Left forelimb (tissue), 1 donor: ENCODE results near the gene CERS4.
"Not testable (repeated sequence)": the region's sequence is repeated elsewhere in the genome, so short reads cannot be mapped to it uniquely, and the experiment has no call there.

Source experiments
- DNase-seq: peaks from one replicate; pipeline ENCODE4 v3.0.0-alpha.2; 2018; ENCODE audit warnings: low spot score

Gene CERS4

DNA sequence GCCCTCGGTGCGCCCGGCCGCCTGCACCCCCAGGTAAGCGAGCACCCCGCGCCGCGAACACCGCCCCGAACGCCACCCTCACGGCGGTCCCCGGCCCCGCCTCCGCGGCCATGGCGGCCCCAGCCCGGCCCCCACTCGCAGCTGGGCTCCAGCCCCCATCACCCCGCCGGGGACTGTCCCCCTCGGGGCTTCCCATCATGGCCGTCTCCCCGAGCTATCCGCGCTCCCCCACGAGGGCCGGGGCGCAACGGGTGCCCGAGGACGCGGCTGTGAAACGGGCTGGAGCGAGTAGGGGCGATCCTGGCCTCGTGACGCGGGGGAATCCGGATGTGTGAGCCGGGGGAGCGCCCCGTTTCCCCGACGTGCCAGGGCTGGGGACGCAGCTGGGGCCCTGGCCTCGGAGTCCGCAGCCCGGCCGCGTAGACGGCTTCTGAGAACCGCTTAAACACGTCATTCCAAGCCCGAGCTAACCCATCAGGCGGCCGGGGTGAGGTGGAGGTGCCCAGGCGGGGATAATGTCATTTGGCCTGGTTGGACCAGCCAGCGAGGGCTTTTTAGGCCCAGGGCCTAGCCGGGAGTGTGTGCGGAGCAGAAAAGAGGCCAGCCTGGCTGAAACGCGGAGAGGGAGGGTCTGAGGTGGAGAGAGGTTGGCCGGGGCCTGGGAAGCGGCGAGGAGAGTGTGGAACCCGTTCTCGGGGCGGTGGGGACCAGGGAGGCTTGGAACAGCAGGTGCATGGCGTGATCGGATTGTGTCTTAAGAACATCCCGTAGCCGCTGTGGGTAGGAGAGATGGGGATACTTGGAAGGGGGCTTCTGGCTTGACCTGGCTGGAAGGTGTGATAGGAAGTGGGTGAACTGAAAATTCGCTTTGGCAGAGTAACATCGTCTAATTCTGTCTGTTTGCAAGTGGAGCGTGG lies 550 bp downstream of the CERS4 start:
- peak; percentile 73 for DNase-seq

DNA sequence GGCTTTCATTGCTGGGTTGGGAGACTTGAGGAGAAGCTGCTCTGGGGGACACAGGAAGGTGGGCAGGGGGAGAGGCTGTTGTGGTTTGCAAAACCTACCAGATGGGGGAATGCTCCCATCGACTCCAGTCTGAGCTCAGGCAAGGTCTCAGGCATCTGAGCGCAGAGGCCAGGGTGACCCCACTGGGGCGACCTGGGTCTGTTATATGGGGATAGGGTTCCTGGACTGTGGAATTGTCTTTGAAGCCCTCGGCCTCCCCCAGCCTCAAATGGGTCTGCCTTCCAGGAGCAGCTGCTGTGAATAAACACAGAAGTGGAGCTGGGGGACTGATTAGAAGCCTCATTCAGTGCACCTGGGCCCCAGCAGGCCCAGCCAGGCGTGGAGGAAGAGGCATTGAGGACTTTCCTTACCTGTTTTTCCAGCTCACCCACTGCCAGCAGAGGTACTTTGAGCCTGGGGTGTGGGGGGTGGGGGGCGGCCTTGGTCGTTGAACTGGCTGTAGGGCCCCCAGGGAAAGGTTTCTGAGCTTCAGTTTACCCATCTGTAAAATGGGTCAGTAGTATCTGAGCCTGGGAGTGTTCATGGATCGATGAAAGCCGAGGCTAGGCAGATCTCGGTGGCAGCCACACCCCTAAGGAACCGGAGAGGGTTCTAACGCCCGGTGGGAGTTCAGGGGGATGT lies 1.4 kb downstream of the CERS4 start:
- DNase-seq, result no peak

DNA sequence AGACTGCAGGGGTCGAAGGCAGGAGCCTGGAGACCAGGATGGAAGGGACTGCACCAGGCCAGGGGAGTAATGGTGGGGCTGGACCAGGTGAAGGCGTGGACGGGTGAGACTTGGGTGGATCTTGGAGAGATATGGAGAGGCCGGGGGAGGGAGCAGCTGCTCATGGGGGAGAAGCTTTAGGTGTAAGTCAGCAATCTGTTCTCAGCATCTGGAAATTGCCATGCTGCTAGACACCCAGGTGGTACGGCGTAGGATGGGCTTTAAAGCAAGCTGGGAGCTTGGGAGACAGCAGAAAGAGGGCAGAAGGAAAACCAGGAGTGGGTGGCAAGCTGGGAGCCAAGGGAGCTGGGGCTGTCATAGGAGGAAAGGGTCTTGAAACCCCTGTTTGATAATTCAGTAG lies 3.0 kb downstream of the CERS4 start:
- no peak for DNase-seq

DNA sequence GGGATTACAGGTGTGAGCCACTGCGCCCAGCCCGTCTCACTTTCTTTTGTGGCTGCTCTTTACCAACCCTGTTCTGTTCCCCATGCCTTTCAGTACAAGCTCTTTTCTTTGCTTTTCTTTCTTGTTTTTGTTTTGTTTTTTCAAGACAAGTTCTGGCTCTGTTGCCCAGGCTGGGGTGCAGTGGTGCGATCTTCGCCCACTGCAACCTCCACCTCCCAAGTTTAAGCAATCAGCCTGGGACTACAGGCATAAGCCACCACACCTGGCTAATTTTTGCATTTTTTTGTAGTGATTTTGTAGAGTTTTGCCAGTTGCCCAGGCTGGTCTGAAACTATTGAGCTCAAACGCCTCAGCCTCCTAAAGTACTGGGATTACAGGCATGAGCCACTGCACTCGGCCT lies 3.7 kb downstream of the CERS4 start:
- no peak for DNase-seq

DNA sequence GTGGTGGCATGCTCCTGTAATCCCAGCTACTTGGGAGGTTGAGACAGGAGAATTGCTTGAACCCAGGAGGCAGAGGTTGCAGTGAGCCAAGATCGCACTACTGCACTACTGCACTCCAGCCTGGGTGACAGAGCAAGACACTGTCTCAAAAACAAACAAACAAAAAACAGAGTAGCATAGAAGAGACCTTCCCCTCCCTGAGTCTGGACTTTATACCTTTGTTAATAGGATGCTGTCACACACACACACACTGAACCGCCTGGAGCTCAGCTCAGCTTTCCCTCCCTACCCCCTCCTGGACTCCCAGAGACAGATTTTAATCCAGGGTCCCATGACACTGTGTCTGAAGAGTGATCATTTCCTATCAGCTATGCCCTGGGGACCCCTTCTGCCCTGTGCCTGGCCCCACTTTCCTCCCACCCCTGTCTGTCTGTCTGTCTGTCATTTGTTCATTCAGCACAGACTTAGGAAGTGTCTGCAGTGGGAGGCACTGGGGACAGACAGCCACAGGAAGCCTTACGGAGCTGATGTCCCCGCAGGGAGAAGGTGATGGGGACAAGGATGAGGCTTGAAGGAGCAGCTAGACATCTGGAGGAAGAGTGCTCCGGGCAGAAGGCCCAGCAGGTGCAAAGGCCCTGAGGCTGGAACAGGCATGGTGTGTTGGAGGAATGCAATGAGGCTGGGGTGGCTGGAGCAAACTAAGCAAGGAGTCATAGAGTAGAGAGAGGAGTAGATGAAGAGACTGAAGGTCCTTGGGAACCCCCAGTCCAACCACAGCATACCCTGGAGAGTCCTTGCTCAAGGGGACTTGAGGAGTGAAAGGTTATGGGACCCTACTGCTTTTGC lies 4.9 kb downstream of the CERS4 start:
- DNase-seq, result no peak

DNA sequence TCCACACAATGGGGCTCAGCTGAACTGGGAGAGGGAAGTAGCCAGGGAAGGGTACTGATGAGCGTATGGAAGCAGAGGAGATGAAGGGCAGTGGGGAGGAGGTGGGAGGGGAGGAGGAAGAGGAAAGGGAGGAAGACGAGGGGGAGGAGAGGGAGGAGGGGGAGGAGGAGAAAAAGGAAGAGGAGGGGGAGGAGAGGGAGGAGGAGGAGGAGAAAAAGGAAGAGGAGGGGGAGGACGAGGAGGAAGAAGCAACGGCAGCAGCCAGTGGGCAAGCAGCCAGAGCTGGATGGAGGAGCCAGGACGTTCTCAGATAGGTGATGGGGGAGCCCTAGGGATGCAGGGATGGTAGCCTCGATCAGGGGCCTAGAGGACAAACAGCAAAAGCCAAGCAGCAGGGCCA lies 5.6 kb downstream of the CERS4 start:
- DNase-seq, result no peak

DNA sequence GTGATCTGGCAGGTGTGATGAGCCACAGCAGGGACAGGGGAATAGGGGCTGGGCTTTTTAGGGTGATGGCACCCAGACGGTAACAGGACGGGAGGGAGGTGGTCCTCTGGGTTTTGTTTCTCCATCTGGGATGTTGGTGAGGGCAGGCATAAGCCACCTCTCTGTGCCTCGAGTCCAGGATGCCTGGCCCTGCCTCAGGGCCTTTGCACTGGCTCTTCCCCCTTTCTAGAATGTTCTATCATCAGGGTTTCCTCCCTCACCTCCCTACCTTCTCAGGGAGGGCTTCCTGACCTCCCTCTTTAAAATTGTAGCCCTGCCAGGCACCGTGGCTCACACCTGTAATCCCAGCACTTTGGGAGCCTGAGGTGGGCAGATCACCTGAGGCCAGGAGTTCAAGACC lies 6.6 kb downstream of the CERS4 start:
- DNase-seq, result no peak

DNA sequence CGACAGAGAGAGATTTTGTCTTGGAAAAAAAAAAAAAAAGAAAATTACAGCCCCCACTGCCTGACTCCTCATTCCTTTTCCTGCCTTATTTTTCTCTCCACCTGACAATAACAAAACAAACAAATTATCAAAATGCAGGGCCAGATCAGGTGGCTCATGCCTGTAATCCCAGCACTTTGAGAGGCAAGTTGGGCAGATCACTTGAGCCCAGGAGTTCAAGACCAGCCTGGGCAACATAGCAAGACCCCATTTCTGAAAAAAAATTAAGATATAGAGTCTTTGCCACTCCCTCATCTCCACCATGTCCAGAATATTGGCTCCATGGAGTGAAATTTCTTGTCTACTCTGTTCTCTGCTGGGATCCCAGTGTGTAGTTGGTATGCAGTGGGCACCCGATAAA lies 7.2 kb downstream of the CERS4 start:
- DNase-seq, result no peak

DNA sequence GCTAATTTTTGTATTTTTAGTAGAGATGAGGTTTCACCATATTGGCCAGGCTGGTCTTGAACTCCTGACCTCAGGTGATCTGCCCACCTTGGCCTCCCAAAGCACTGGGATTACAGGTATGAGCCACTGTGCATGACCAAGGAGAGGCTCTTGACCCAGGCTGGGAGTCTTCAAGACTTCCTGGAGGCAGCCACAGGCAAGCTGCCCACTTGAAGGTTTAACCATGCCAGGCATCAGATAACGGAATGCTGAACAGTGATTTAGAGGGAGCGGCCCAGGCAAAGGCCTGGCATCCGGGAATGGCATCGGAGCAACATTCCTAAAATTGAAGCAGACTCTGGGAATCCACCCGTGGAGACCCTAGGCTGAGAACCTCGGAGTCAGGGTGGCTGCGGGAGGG lies 9.0 kb downstream of the CERS4 start:
- DNase-seq, result not testable (repeated sequence)

DNA sequence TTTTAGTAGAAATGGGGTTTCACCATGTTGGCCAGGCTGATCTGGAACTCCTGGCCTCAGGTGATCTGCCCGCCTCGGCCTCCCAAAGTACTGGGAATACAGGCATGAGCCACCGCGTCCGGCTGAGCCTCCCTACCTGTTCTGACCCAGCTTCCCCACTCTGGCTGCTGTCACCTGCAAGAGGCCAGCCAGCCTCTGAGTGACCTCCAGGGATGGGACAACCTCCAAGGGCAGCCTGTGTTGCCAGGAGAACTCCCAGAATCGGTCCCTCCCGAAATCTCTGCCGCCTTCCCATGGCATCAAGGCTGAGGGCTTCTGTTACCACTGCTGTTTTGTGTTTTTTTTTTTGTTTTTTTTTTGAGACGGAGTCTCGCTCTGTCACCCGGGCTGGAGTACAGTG lies 11.3 kb downstream of the CERS4 start:
- no peak for DNase-seq

DNA sequence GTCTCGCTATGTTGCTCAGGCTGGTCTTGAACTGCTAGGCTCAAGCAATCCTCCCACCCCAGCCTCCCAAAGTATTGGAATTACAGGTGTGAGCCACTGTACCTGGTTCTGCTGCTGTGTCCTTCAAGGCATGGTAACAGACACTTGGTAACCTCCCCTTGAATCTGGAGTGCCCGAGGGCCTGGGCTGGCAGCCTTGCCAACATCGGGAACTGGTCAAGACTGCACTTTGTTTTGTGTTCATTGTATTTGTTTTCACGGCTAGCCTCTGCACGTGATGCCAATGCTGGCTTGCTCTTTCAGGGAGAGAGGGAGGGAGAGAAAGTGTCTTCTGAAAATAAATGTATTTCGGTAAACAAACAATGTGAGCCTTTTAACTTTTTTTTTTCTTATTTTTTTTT lies 12.0 kb downstream of the CERS4 start:
- DNase-seq, result no peak

DNA sequence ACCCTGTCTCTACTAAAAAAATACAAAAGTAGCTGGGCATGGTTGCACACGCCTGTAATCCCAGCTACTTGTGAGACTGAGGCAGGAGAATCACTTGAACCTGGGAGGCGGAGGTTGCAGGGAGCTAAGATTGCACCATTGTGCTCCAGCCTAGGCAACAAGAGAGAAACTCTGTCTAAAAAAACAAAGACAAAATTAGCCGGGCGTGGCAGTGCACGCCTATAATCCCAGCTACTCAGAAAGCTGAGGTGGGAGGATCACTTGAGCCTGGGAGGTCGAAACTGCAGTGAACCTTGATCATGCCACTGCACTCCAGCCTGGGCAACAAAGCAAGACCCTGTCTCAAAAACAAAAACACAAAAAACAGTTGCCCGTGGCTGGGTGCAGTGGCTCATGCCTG lies 14.3 kb downstream of the CERS4 start:
- not testable (repeated sequence) for DNase-seq

DNA sequence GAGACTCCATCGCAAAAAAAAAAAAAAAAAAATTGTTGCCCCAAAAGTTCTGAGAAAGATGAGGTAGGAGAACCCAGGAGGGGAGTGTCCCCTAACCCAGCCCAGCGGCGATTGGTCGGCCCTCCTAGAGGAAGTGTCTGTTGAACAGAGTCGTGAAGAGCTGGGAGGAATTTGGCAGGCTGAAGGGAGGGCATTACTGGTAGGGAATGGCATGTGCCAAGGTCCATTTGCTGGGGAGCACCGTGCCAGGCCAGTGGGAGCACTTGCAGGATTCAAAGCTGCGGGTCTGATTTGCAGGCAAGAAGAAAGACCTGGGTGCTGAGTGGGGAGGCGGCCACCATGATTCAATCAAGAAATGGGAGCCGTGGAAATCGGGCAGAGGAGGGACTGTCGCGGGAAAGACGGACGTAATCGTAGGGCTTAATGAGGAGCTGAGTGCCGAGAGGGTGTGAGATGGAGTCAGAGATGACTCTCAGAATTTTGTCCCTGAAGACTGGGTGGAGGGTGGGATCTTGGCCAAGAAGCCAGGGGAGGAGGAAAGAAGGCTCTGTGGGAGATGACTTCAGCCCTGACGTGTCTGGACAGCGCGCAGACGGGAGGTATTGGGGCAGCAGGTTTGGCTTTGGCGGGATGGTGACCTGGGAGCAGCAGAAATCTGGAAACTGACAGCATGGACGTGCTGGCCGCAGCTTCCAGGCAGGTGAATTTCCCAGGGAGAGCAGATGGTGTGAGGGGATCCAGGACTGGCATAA lies 15.4 kb downstream of the CERS4 start:
- no peak for DNase-seq

DNA sequence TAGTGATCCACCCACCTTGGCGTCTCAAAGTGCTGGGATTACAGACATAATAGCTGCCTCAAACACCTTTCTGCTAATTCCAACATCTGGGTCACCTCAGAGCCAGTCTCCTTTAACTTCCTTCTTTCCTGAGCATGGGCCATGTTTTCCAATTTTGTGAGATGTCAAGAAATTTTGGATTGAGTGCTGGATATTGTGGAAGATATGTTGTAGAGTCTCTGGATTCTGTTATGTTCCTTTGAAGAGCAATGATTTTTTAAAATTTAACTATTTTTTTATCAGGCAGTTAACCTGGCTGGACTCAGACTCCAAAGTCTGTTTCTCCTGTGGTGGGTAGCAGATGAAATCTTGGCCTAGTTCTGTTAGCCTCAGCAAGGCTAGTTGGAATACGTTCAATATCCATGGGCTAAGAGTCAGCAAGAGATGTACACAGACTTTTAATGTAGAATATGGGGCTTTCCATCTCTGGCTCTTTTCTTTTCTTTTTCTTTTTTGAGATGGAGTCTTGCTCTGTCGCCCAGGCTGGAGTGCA lies 22.0 kb downstream of the CERS4 start:
- DNase-seq, result no peak

DNA sequence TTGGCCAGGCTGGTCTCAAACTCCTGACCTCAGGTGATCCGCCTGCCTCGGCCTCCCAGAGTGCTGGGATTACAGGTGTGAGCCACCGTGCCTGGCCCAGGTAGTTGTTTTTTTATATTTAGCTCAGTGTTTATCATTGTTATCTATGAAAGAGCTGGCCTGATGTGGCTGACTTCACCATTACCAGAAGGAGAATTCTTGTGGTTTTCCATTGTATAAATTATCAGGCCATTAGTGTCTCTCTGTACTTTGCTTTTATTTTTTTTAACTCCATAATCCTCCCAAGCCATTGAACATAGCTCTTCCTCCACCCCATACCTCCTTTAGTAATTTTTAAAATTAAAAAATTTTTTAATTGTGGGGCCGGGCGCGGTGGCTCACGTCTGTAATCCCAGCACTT lies 24.2 kb downstream of the CERS4 start:
- DNase-seq, result no peak

DNA sequence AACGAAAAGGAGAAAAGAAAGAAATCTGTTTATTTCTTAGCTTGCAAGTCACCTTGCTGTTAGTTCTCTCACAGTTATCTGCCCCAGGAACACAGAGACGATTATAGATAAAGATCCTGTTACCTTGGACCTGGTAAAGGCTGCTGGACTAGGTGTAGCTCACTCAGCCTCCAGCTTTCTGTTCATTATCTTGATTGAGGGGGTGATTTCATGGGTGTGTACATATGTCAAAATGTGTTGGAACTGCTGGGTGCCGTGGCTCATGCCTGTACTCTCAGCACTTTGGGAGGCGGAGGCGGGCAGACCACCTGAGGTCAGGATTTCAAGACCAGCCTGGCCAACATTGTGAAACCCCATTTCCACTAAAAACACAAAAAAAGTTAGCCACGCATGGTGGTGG lies 27.9 kb downstream of the CERS4 start:
- no peak for DNase-seq

DNA sequence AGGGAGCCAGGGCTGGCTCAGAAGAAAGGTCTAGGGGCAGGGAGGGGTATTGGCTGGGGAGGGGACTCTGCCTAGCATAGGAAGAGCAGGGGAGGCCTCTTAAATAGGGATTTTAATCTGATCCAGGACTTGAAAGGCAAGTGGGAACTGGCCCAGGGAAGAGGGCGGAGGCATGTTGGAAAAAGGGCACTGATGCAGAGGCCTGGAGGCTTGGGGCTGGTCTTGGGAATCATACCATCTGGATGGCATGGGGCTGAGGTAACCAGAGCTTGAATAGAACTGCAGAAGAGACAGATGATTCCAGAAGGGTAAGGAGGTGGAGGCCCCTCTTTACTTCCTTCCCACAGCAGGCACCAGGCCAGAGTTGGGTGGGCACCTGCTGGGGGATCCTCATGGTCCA lies 29.1 kb downstream of the CERS4 start:
- no peak for DNase-seq

DNA sequence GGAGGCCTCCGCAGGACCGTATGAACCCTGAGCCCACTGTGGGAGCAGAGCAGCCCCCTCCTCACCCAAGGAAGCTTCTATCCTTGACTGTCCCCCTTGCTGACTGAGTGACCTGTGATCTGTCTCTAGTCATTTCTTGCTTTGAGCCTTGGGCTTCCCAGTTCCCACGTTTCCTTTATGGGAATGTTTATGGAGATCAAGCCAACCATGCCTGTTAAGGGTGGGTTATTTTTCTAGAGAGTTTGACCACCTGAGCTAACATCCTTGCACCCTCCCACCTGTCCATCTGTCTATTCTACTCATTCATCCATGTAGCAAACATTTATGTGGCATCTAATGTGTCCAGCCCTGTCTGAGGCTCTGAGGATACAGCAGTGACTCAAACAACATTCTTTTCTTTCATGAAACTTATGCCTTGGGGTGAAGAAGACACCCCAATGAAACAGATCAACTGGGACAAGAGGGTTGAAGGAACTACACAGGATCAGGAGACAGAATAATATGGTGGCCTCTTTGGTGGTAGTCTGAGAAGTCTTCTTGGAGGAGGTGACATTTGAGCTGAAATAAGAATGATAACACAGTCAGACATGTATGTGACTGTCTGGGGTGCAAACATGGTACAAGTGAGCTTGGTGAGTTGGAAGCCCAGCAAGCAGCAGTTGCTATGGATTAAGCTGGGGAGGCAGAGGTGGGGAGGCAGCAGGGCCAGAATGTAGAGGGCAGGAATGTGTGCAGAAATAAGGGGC lies 30.5 kb downstream of the CERS4 start:
- no peak for DNase-seq

DNA sequence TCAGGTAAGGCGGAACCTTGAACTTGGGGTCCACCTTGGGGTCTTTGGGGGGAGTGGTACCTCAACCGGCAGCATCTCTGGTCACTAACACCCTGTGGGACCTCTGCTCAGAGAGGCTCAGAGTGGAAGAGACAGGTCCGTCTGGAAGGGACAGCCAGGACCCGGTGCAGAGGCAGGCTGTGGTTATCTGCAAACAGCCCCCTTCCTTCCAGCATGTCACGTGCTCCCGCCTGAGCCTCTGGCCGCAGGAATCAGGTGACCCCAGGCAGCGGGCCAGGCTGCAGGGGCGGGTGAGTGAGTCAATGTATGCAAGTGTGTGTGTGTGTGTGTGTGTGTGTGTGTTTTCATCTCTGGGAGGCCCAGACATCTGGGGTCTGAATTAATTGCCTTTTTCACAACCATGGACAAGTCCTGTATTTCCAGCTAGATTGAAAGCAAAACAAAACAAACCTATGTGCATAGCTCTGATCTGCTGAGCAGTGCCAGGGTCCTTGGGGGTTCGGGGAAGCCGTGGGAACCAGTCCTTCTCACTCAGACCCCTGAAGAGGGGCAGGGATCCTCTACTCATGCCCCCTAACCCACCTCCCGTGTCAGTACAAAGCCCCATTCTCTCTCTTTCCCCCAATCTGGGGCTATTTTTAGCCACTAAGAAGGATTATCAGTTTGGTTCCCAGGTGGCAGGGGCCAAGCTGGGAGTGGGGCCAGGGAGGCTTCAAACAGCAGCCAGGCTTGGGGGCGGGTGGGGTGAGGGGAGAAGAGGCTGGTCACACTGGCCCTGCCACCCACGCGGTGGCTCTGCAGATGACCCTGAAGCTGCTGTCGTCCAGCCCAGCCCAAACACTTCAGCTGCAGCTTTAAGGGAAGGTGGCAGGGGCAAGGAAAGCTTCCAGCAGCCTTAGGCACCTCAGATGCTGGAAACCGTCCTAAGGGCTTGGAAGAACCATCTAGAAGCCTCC lies 31.4 kb downstream of the CERS4 start:
- DNase-seq, result peak; percentile 84

DNA sequence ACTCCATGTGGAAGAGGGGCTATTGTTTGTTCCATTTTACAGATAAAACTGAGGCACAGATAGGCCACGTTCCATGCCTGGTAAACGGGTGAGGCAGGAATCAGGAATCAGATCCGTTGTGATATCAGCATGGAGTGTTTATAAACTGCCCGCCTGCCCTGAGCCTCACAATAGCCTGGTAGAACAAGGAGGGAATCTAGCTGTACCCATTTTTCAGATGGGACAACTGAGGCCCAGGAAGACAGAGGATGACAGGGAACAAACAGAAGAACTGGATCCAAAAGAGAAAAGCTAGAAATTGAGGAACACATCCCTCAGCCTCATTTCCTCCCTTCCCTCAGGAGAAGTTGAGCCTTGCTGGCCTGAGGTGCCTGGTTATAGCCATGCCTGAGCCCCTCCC lies 32.5 kb downstream of the CERS4 start:
- DNase-seq, result no peak
